WTC11 (cell line): Measurements from ENCODE around the gene GPR17. TPM values are rescaled to one million over a fixed set of nuclear protein-coding genes. Genes with fewer than 3 reads are reported as not detected.

Source experiments
- ATAC-seq: fragments of 200-7000 bp; cut with Tn5 transposase; 2 replicates; pipeline ENCODE4 v1.10.0; 2021; ENCODE audit warnings: mild to moderate bottlenecking, moderate library complexity
- CTCF ChIA-PET: fragments of 300-600 bp; sonication (Branson Sonifier 250); formaldehyde crosslinking; loops from one replicate; lab custom pipeline; 2021; ENCODE audit warnings: antibody characterized with exemption; lab: Charles Lee
- POLR2A ChIA-PET: fragments of 350-600 bp; sonication (Branson Sonifier 250); formaldehyde crosslinking; loops from one replicate; lab custom pipeline; 2021; ENCODE audit warnings: antibody characterized with exemption; lab: Charles Lee
- DNase-seq: peaks from one replicate; pipeline ENCODE4 v3.0.0; 2021; ENCODE audit warnings: low spot score
- H3K27ac Mint-ChIP-seq: 2 replicates; pipeline ENCODE4 v1.8.0; 2021; ENCODE audit warnings: mixed read lengths
- H3K27me3 Mint-ChIP-seq: 2 replicates; pipeline ENCODE4 v1.8.0; 2021; ENCODE audit warnings: low read depth, mild to moderate bottlenecking, moderate library complexity, mixed read lengths
- H3K36me3 Mint-ChIP-seq: 2 replicates; pipeline ENCODE4 v1.8.0; 2021; ENCODE audit warnings: mixed read lengths
- H3K4me1 Mint-ChIP-seq: 2 replicates; pipeline ENCODE4 v1.8.0; 2022; ENCODE audit warnings: mixed read lengths
- H3K4me3 Mint-ChIP-seq: 2 replicates; pipeline ENCODE4 v1.8.0; 2021; ENCODE audit warnings: mild to moderate bottlenecking, moderate library complexity, mixed read lengths
- H3K9me3 Mint-ChIP-seq: 2 replicates; pipeline ENCODE4 v1.8.0; 2021; ENCODE audit warnings: mixed read lengths
- AR ChIP-seq: fragments of 250-450 bp; sonication (Bioruptor Pico); IDR thresholded peaks from 2 replicates; pipeline ENCODE4 v1.9.0; 2021; ENCODE audit warnings: mild to moderate bottlenecking
- CDX4 ChIP-seq: fragments of 250-450 bp; sonication (Bioruptor Pico); IDR thresholded peaks from 2 replicates; pipeline ENCODE4 v1.9.0; 2021; ENCODE audit warnings: moderate library complexity, mild to moderate bottlenecking, inconsistent platforms, borderline replicate concordance
- ETV6 ChIP-seq: sonication (generic); formaldehyde crosslinking; IDR thresholded peaks from 2 replicates; pipeline ENCODE4 v1.8.1; 2022; ENCODE audit warnings: mild to moderate bottlenecking, missing genetic modification reagents
- FOXJ3 ChIP-seq: sonication (generic); formaldehyde crosslinking; IDR thresholded peaks from 2 replicates; pipeline ENCODE4 v1.9.0; 2021; ENCODE audit warnings: missing genetic modification reagents, mild to moderate bottlenecking, borderline replicate concordance
- FOXP4 ChIP-seq: sonication (generic); formaldehyde crosslinking; IDR thresholded peaks from 2 replicates; pipeline ENCODE4 v1.8.0; 2022; ENCODE audit warnings: mild to moderate bottlenecking, missing genetic modification reagents
- HMGXB4 ChIP-seq: sonication (generic); formaldehyde crosslinking; IDR thresholded peaks from 2 replicates; pipeline ENCODE4 v1.8.1; 2023; ENCODE audit warnings: mild to moderate bottlenecking, moderate library complexity, missing genetic modification reagents
- PRDM15 ChIP-seq: sonication (generic); formaldehyde crosslinking; IDR thresholded peaks from 2 replicates; pipeline ENCODE4 v1.8.0; 2022; ENCODE audit warnings: missing genetic modification reagents
- PRRX2 ChIP-seq: fragments of 250-450 bp; sonication (Bioruptor Pico); IDR thresholded peaks from 2 replicates; pipeline ENCODE4 v1.8.0; 2021; ENCODE audit warnings: mild to moderate bottlenecking
- TCF7 ChIP-seq: sonication (generic); formaldehyde crosslinking; IDR thresholded peaks from 2 replicates; pipeline ENCODE4 v1.8.0; 2022; ENCODE audit warnings: mild to moderate bottlenecking, low read depth, missing genetic modification reagents, moderate library complexity
- TEAD1 ChIP-seq: sonication (generic); formaldehyde crosslinking; IDR thresholded peaks from 2 replicates; pipeline ENCODE4 v1.8.0; 2022; ENCODE audit warnings: mild to moderate bottlenecking, missing genetic modification reagents
- USF2 ChIP-seq: sonication (generic); formaldehyde crosslinking; IDR thresholded peaks from 2 replicates; pipeline ENCODE4 v1.8.1; 2023; ENCODE audit warnings: mild to moderate bottlenecking, missing genetic modification reagents, moderate library complexity
- ZBTB21 ChIP-seq: sonication (generic); formaldehyde crosslinking; IDR thresholded peaks from 2 replicates; pipeline ENCODE4 v1.8.1; 2023; ENCODE audit warnings: mild to moderate bottlenecking, missing genetic modification reagents, borderline replicate concordance
- ZNF232 ChIP-seq: sonication (generic); formaldehyde crosslinking; IDR thresholded peaks from 2 replicates; pipeline ENCODE4 v1.8.0; 2022; ENCODE audit warnings: mild to moderate bottlenecking, missing genetic modification reagents
- ZNF317 ChIP-seq: sonication (generic); formaldehyde crosslinking; IDR thresholded peaks from 2 replicates; pipeline ENCODE4 v1.8.1; 2023; ENCODE audit warnings: low read depth, mild to moderate bottlenecking, moderate library complexity, missing genetic modification reagents, borderline replicate concordance
- ZNF396 ChIP-seq: fragments of 250-450 bp; sonication (Bioruptor Pico); IDR thresholded peaks from 2 replicates; pipeline ENCODE4 v1.8.0; 2021; ENCODE audit warnings: mild to moderate bottlenecking, moderate library complexity, borderline replicate concordance
- total RNA-seq: library from RNA; stranded (reverse); gene quantifications from 3 replicates; pipeline ENCODE4 v1.2.3, GENCODE V29; 2021

The GPR17 gene
- total RNA-seq, 1 experiment from 2014 or later = not detected

GRCh38 chr2:127654084-127654837 is 8.3 kb downstream of the GPR17 start:
- Mint-ChIP-seq H3K4me1 (peaks cover 2% of the 10 kb centered on the region; the same call in 1 of the 2 replicates), H3K36me3 (no peaks in the 10 kb centered on the region), H3K27ac (no peak overlapping the region), H3K4me3 (no peak overlapping the region), H3K27me3 (peaks cover 2% of the 10 kb centered on the region; the same call in 1 of the 2 replicates), H3K9me3 (no peaks in the 10 kb centered on the region)
- no peak for ATAC-seq
- TF ChIP-seq ZBTB21 (no peak), USF2 (no peak), AR (no peak), FOXJ3 (CRISPR knock-in tag) (no peak), PRRX2 (CRISPR knock-in tag) (no peak), HMGXB4 (no peak), FOXP4 (CRISPR knock-in tag) (no peak), ZNF232 (CRISPR knock-in tag) (no peak), ZNF396 (CRISPR knock-in tag) (no peak), TEAD1 (CRISPR knock-in tag) (no peak), ZNF317 (CRISPR knock-in tag) (no peak), PRDM15 (CRISPR knock-in tag) (no peak), ETV6 (CRISPR knock-in tag) (no peak)
- no peak for DNase-seq
- ChIA-PET CTCF (interaction anchor here (0.6 to 5.1 kb wide), 3 partner anchors 42 to 453 kb away, joined by 3 to 59 read pairs (median 5); no protein-coding TSS in a partner anchor), POLR2A (no interaction called here)

GRCh38 chr2:127654838-127655175 is 8.9 kb downstream of the GPR17 start:
- Mint-ChIP-seq H3K27me3 (no peaks in the 10 kb centered on the region; the same call in 1 of the 2 replicates), H3K4me3 (no peak overlapping the region), H3K27ac (no peak overlapping the region), H3K9me3 (peaks cover under 1% of the 10 kb centered on the region), H3K36me3 (no peaks in the 10 kb centered on the region), H3K4me1 (no peaks in the 10 kb centered on the region; the same call in 1 of the 2 replicates)
- ATAC-seq (no peak), DNase-seq (no peak)
- no peak for TF ChIP-seq TCF7
- TF ChIP-seq CDX4 (CRISPR knock-in tag) = no peak
- ChIA-PET POLR2A (no interaction called here), CTCF (interaction anchor here (1.5 to 5.1 kb wide), 2 partner anchors 41 to 63 kb away, joined by 5 to 59 read pairs; no protein-coding TSS in a partner anchor)
